Measurements from ENCODE around the gene IMP4.

Gene IMP4

GRCh38 chr2:130366720-130367119, 24.0 kb downstream of the IMP4 start:
- H3K27me3 ChIP-seq (ENCODE audit: control insufficient read depth, low read length): no peaks in the 10 kb centered on the region
- no peaks in the 10 kb centered on the region for H4K20me1 ChIP-seq (ENCODE audit: control insufficient read depth, insufficient read depth, low read depth, low read length)
- no peak overlapping the region for H3K4me2 ChIP-seq (ENCODE audit: low read length)
- no peaks in the 10 kb centered on the region for H3K9me2 ChIP-seq (replicated peaks; ENCODE audit: control insufficient read depth, low read length)
- no peak overlapping the region for H3K27ac ChIP-seq (ENCODE audit: low read depth, low read length)
- peaks cover 46% of the 10 kb centered on the region for H3F3A ChIP-seq (ENCODE audit: control insufficient read depth, insufficient read depth)
- H3K4me1 ChIP-seq (ENCODE audit: control insufficient read depth, low read length): peaks cover 60% of the 10 kb centered on the region
- no peak for TF ChIP-seq EZH2phosphoT487 (IDR thresholded peaks at IDR 0.05; ENCODE audit: borderline replicate concordance, low read length)
- H3K36me3 ChIP-seq (ENCODE audit: control insufficient read depth, low read length): peaks cover 67% of the 10 kb centered on the region
- no peak overlapping the region for H3K4me3 ChIP-seq (ENCODE audit: low read length)
- H3K9me3 ChIP-seq (ENCODE audit: control insufficient read depth, insufficient read depth, low read length): no peaks in the 10 kb centered on the region
- H3K79me2 ChIP-seq (ENCODE audit: control insufficient read depth, low read length): peaks cover 61% of the 10 kb centered on the region

- no peaks in the 10 kb centered on the region for H3K9me3 ChIP-seq (ENCODE audit: control insufficient read depth, insufficient read depth, low read length)
- peak overlapping the region; percentile 97 for H3K4me2 ChIP-seq (ENCODE audit: low read length)
- H3K27ac ChIP-seq (ENCODE audit: low read depth, low read length): peak overlapping the region; percentile 99
- peaks cover 76% of the 10 kb centered on the region for H3K79me2 ChIP-seq (ENCODE audit: control insufficient read depth, low read length)
- peak overlapping the region; percentile 96; the same call in 1 of the 2 replicates for H3K4me3 ChIP-seq (ENCODE audit: low read length)
- no peak for TF ChIP-seq CTCF (IDR thresholded peaks at IDR 0.05; ENCODE audit: low read depth, low read length, poor library complexity, severe bottlenecking)
- no peak for TF ChIP-seq EZH2phosphoT487 (IDR thresholded peaks at IDR 0.05; ENCODE audit: borderline replicate concordance, low read length)
- H3K4me1 ChIP-seq (ENCODE audit: control insufficient read depth, low read length): peaks cover 65% of the 10 kb centered on the region
- no peaks in the 10 kb centered on the region for H3K27me3 ChIP-seq (ENCODE audit: control insufficient read depth, low read length)
- peaks cover 52% of the 10 kb centered on the region for H3F3A ChIP-seq (ENCODE audit: control insufficient read depth, insufficient read depth)
- peaks cover 75% of the 10 kb centered on the region for H3K36me3 ChIP-seq (ENCODE audit: control insufficient read depth, low read length)
- H4K20me1 ChIP-seq (ENCODE audit: control insufficient read depth, insufficient read depth, low read depth, low read length): no peaks in the 10 kb centered on the region
- no peaks in the 10 kb centered on the region for H3K9me2 ChIP-seq (replicated peaks; ENCODE audit: control insufficient read depth, low read length)
Observed at GRCh38 chr2:130368786-130369185, 26.1 kb downstream of the IMP4 start.

GRCh38 chr2:130369311-130369964, 26.7 kb downstream of the IMP4 start:
- TF ChIP-seq EZH2phosphoT487 (IDR thresholded peaks at IDR 0.05; ENCODE audit: borderline replicate concordance, low read length): no peak
- no peak for TF ChIP-seq CTCF (IDR thresholded peaks at IDR 0.05; ENCODE audit: low read depth, low read length, poor library complexity, severe bottlenecking)
- H3K4me2 ChIP-seq (ENCODE audit: low read length): peak overlapping the region; percentile 97

DNA sequence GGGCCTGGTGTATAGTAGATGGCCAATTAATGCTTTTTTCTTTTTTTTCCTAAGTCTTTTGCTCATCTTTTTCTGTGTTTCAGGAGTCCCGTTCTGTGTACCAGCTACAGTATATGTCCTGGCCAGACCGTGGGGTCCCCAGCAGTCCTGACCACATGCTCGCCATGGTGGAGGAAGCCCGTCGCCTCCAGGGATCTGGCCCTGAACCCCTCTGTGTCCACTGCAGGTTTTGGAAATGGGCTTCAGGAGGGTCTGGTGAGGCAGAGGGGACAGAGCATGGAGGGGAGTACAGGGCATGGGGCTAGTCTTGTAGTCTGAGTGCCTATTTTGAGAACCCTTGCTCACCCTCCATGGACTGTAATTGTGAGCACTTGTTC, 27.3 kb downstream of the IMP4 start:
- Histone ChIP-seq H3K9me2 (replicated peaks; ENCODE audit: control insufficient read depth, low read length) (no peaks in the 10 kb centered on the region), H3K27ac (ENCODE audit: low read depth, low read length) (peak overlapping the region; percentile 99), H3K4me3 (ENCODE audit: low read length) (peak overlapping the region; percentile 96), H3F3A (ENCODE audit: control insufficient read depth, insufficient read depth) (peaks cover 62% of the 10 kb centered on the region), H3K9me3 (ENCODE audit: control insufficient read depth, insufficient read depth, low read length) (no peaks in the 10 kb centered on the region), H4K20me1 (ENCODE audit: control insufficient read depth, insufficient read depth, low read depth, low read length) (no peaks in the 10 kb centered on the region), H3K4me1 (ENCODE audit: control insufficient read depth, low read length) (peaks cover 76% of the 10 kb centered on the region), H3K27me3 (ENCODE audit: control insufficient read depth, low read length) (no peaks in the 10 kb centered on the region), H3K4me2 (ENCODE audit: low read length) (peak overlapping the region; percentile 97), H3K36me3 (ENCODE audit: control insufficient read depth, low read length) (peaks cover 77% of the 10 kb centered on the region), H3K79me2 (ENCODE audit: control insufficient read depth, low read length) (peaks cover 87% of the 10 kb centered on the region)
- TF ChIP-seq CTCF (IDR thresholded peaks at IDR 0.05; ENCODE audit: low read depth, low read length, poor library complexity, severe bottlenecking) (no peak), EZH2phosphoT487 (IDR thresholded peaks at IDR 0.05; ENCODE audit: borderline replicate concordance, low read length) (no peak)

More at GRCh38 chr2:130369311-130369964, 26.7 kb downstream of the IMP4 start:
- H3K27me3 ChIP-seq (ENCODE audit: control insufficient read depth, low read length): no peaks in the 10 kb centered on the region
- H3K4me3 ChIP-seq (ENCODE audit: low read length): peak overlapping the region; percentile 96
- H3K79me2 ChIP-seq (ENCODE audit: control insufficient read depth, low read length): peaks cover 82% of the 10 kb centered on the region
- H3F3A ChIP-seq (ENCODE audit: control insufficient read depth, insufficient read depth): peaks cover 58% of the 10 kb centered on the region
- peaks cover 75% of the 10 kb centered on the region for H3K36me3 ChIP-seq (ENCODE audit: control insufficient read depth, low read length)
- H3K9me2 ChIP-seq (replicated peaks; ENCODE audit: control insufficient read depth, low read length): no peaks in the 10 kb centered on the region
- no peaks in the 10 kb centered on the region for H4K20me1 ChIP-seq (ENCODE audit: control insufficient read depth, insufficient read depth, low read depth, low read length)
- H3K27ac ChIP-seq (ENCODE audit: low read depth, low read length): peak overlapping the region; percentile 99
- H3K4me1 ChIP-seq (ENCODE audit: control insufficient read depth, low read length): peaks cover 71% of the 10 kb centered on the region
- no peaks in the 10 kb centered on the region for H3K9me3 ChIP-seq (ENCODE audit: control insufficient read depth, insufficient read depth, low read length)
